ENCODE data around the gene LGR4.

LGR4 gene

DNA sequence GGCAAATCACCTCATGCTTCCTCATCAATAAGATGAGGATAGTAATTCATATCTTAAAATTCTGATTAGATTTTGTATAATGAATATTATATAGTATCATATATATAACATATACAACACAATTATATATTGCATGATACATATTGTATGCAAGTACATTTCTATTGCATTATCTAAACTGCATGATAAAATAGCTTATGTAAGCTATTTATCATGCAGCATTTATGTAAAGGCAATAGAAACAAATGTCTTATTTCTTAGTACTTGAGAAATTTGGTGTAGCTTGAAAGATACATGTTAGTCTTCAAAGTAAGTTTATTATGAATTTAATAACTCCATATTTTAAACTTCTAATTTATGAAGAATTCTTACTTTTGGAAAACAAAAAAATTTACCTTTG, 28.5 kb upstream of the LGR4 start:
- DNase-seq: no peak
- Mint-ChIP-seq H3K36me3 (ENCODE audit: low read depth) (peaks cover 69% of the 10 kb centered on the region), H3K9me3 (no peaks in the 10 kb centered on the region), H3K4me1 (ENCODE audit: low read depth) (peaks cover 54% of the 10 kb centered on the region), H3K27ac (no peak overlapping the region), H3K4me3 (no peak overlapping the region), H3K27me3 (no peaks in the 10 kb centered on the region)

DNA sequence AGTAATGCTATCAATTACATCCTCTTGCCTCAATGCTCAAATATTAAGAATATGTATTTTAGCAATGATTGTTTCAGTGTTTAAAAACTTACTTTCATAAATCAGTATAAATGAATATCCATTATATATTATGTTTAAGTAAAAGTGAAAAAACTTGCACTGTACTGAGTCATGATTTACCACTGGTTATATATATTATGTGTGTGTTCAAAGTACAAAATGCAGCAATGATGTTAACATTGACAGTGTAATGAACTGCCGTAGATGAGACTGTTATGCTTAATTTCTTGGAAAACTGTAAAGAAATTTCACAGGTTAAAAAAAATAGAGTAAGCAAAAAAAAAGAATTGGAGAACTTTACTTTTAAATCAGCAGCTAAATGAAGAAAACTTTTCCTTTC, 25.3 kb upstream of the LGR4 start:
- no peaks in the 10 kb centered on the region for H3K27me3 Mint-ChIP-seq
- no peak for DNase-seq
- no peaks in the 10 kb centered on the region for H3K9me3 Mint-ChIP-seq
- no peak overlapping the region for H3K27ac Mint-ChIP-seq
- H3K36me3 Mint-ChIP-seq (ENCODE audit: low read depth): peaks cover 82% of the 10 kb centered on the region
- no peak overlapping the region for H3K4me3 Mint-ChIP-seq
- peaks cover 33% of the 10 kb centered on the region for H3K4me1 Mint-ChIP-seq (ENCODE audit: low read depth)

DNA sequence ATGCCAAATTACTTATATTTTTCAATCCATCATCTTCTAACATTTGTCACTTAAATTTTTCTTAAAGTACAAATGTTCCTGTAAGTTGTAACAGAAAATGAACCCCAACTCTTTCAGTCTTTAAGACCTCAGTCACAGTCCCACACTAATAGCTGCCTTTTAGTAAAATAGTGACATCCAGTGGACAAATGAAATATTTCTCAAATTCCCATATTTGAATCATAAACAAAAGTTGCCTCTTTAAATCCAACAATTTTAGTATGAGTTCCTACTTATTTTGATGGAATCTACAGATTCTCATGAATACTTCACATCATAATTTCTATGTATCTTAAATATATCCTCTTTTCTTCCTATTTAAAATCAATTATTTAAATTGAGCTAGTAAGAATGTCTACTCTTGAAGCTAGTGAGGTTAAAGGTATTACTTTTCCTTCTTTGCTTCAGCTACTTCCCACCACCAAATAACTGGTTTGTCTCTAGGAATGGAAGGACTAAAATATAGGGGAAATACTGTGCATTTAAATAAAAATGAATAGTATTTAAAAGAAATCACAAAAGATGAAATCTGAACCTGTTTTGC, 24.8 kb upstream of the LGR4 start:
- H3K4me3 Mint-ChIP-seq: no peak overlapping the region
- H3K27me3 Mint-ChIP-seq: no peaks in the 10 kb centered on the region
- H3K36me3 Mint-ChIP-seq (ENCODE audit: low read depth): peaks cover 81% of the 10 kb centered on the region
- no peak overlapping the region for H3K27ac Mint-ChIP-seq
- H3K9me3 Mint-ChIP-seq: no peaks in the 10 kb centered on the region
- peaks cover 29% of the 10 kb centered on the region for H3K4me1 Mint-ChIP-seq (ENCODE audit: low read depth)
- DNase-seq: no peak

DNA sequence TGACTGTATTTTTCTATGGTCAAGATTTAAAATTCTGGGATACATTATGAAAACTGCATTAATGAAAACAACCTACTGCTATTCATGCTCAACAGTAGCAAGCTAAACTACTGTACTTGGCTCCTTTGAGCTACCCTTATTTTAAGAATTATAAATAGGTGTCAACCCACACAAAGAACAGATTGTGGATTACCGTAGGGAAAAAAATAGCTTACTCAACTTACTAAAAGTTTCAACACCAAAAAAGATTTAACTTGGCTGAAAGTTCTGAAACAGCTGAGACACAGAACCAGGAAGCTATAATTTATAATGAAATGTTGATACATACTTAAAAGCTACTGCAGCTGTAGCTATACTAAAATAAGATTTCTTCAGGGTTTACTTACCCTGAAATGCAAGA, 23.9 kb upstream of the LGR4 start:
- H3K4me1 Mint-ChIP-seq (ENCODE audit: low read depth): peaks cover 21% of the 10 kb centered on the region
- DNase-seq: no peak
- peaks cover 81% of the 10 kb centered on the region for H3K36me3 Mint-ChIP-seq (ENCODE audit: low read depth)

DNA sequence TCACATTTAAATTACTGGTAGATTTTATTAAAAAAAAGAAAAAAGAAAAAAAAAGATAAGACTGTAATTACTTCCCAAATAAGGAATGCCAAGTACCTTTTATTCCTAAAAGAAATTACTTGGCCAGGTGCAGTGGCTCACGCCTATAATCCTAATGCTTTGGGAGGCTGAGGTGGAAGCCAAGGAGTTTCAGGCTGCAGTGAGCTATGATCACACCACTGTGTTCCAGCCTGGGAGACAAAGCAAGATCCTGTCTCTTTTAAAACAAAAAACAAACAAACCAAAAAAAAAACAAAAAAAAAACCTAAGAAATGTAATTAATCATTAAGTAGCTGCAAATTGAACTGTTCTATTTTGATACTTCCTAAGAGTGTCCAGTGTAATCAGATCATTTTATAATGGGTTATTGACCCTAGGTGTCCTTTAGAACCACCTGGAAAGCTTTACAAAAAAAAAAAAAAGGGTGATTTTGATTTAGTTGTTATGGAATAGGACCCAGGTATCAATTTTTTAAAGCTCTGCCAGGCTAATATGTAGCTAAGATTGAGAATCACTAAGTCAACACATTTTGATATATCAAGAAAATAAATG, 23.2 kb upstream of the LGR4 start:
- Mint-ChIP-seq H3K36me3 (ENCODE audit: low read depth) (peaks cover 85% of the 10 kb centered on the region), H3K27me3 (no peaks in the 10 kb centered on the region), H3K4me3 (no peak overlapping the region), H3K9me3 (no peaks in the 10 kb centered on the region), H3K27ac (no peak overlapping the region), H3K4me1 (ENCODE audit: low read depth) (peaks cover 21% of the 10 kb centered on the region)
- no peak for DNase-seq

More for the DNA sequence above, 23.9 kb upstream of the LGR4 start:
- Mint-ChIP-seq H3K27me3 (no peaks in the 10 kb centered on the region), H3K27ac (no peak overlapping the region), H3K4me3 (no peak overlapping the region), H3K9me3 (no peaks in the 10 kb centered on the region)

DNA sequence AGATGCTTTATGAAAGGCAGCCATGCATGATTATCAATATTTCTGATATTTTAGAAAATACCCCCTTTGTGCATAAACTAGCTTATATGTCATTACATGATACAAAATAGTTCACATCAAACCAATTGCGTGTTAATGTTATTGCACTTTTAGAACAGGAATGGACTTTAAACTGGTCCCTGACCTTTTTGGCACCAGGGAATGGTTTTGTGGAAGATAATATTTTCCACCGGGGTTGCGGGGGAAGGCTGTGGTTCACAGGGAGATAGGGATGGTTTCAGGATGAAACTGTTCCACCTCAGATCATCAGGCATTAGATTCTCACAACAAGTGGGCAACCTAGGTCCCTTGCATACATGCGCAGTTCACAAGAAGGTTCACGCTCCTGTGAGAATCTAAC, 16.5 kb upstream of the LGR4 start:
- Mint-ChIP-seq H3K9me3 (no peaks in the 10 kb centered on the region), H3K4me3 (no peak overlapping the region), H3K36me3 (ENCODE audit: low read depth) (peaks cover 45% of the 10 kb centered on the region), H3K4me1 (ENCODE audit: low read depth) (no peaks in the 10 kb centered on the region), H3K27ac (no peak overlapping the region), H3K27me3 (no peaks in the 10 kb centered on the region)
- no peak for DNase-seq

DNA sequence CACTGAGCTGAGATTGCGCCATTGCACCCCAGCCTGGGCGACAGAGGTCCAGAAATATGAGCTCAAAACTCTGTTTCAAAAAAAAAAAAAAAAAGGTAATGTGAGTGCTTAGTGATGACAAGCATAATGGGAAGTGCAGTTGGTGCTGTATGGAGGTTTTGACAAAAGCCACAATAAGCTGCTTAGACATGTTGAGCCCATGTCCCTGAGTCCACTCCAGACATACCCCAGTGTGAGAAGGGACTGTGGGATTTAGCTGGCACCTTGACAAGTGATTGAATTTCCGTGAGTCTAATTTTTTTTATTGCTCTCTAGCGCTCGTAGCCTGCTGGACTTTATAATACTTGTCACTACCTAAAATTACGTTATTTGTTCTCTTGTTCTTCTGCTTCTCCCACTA, 15.1 kb upstream of the LGR4 start:
- Mint-ChIP-seq H3K4me3 (no peak overlapping the region), H3K36me3 (ENCODE audit: low read depth) (peaks cover 35% of the 10 kb centered on the region), H3K27me3 (no peaks in the 10 kb centered on the region), H3K4me1 (ENCODE audit: low read depth) (no peaks in the 10 kb centered on the region), H3K9me3 (no peaks in the 10 kb centered on the region), H3K27ac (no peak overlapping the region)
- no peak for DNase-seq

DNA sequence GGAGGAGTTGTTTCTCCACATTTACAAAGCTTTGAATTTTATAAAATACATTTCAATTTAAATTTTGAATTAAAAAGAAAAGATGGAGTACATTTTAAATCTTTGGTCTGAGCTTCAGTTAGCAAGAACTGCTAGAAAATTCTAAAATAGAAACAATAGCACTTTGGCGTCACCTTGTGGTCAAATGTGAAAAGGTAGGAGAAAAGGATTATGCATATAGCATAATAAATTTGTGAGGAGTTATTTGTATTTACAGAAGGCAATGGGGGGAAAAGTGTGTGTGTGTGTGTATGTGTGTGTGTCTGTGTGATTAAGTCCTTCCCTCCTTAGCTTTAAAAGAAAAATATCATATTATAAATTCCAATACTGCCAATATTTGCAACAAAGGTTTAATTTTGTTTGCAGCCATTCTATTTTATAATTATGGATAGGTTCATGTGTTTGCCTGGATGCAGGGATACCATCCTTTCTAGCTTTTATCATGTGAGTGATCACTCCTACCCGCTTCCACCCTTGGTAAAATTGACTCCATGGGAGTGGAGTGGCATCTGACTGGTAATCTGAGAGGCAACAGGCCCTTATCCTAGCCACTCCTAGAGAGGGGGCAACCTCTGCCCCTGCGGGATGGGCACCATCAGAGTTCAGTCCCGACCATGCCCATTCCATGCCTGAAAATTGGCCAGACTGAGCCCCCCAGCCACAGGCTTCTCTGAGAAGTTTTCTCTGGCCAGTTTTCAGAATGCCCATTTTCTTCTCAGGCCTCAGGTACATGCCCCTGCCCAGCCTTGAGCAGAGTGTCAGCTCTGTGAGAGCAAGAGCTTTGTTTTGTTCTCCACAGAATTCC, 13.6 kb upstream of the LGR4 start:
- no peaks in the 10 kb centered on the region for H3K9me3 Mint-ChIP-seq
- H3K36me3 Mint-ChIP-seq (ENCODE audit: low read depth): peaks cover 21% of the 10 kb centered on the region
- H3K4me3 Mint-ChIP-seq: no peak overlapping the region
- no peak for DNase-seq
- no peak overlapping the region for H3K27ac Mint-ChIP-seq
- H3K27me3 Mint-ChIP-seq: no peaks in the 10 kb centered on the region
- H3K4me1 Mint-ChIP-seq (ENCODE audit: low read depth): no peaks in the 10 kb centered on the region

DNA sequence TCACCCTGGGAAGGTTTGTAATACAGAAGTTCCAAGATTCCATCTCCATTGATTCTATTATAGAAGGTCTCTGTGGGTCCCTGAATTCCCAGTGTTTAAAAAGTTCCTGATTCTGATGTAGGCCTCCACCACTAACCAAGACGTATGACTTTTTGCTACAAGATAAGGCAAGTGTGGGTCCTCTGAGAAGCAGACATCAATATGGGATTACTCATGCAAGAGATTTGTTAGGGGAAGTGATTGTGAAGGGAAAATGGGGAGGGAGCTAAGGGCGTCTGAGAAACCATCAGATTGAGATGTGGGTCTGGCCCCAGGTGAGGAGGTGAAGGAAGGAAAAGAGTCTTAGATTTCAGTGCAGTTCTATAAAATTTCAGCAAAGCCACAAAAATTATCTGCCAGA, 10.2 kb upstream of the LGR4 start:
- Mint-ChIP-seq H3K4me3 (no peak overlapping the region), H3K27ac (no peak overlapping the region), H3K4me1 (ENCODE audit: low read depth) (no peaks in the 10 kb centered on the region), H3K36me3 (ENCODE audit: low read depth) (no peaks in the 10 kb centered on the region), H3K9me3 (no peaks in the 10 kb centered on the region), H3K27me3 (no peaks in the 10 kb centered on the region)
- DNase-seq: no peak

DNA sequence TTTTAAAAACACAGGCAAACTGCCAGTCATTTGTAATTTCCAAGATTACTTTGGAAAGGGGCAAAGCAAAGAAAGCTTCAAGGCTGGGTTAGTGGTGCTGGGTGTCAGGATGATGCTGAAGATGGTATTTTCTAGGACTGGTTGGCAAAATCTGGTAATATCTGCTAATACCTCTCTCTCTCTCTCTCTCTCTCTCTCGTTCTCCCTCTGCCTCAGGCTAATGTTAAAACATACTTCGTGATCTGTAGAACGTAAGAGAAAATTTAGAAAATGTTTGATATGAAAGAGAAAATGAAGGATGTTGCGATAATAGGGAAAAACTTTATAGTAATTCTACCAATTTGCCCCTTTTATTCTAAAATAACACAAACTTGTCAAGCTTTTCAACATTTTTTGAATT, 9.4 kb upstream of the LGR4 start:
- no peaks in the 10 kb centered on the region for H3K9me3 Mint-ChIP-seq
- H3K27ac Mint-ChIP-seq: no peak overlapping the region
- no peaks in the 10 kb centered on the region for H3K36me3 Mint-ChIP-seq (ENCODE audit: low read depth)
- H3K4me3 Mint-ChIP-seq: no peak overlapping the region
- DNase-seq: no peak
- H3K27me3 Mint-ChIP-seq: no peaks in the 10 kb centered on the region
- H3K4me1 Mint-ChIP-seq (ENCODE audit: low read depth): no peaks in the 10 kb centered on the region

DNA sequence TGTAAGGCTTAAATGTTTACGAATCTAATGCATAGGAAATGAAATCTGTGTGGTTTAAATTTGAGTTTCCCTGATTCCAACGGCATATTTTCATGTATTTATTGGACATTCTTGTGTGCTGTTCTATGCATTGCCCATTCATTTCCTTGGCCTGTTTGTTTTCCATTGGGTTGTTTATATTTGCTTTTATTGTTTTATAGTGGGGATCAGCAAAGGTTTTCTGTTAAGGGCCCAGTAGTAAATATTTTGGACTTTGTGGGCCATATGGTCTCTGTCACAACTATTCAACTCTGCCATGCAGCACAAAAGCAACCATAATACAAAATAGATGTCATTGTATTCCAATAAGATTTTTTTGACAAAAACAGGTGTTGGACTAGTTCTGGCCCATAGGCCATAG, 5.2 kb upstream of the LGR4 start:
- Mint-ChIP-seq H3K27me3 (peaks cover 8% of the 10 kb centered on the region), H3K4me1 (ENCODE audit: low read depth) (peaks cover 4% of the 10 kb centered on the region), H3K27ac (no peak overlapping the region), H3K36me3 (ENCODE audit: low read depth) (no peaks in the 10 kb centered on the region), H3K9me3 (no peaks in the 10 kb centered on the region), H3K4me3 (no peak overlapping the region)
- no peak for DNase-seq

DNA sequence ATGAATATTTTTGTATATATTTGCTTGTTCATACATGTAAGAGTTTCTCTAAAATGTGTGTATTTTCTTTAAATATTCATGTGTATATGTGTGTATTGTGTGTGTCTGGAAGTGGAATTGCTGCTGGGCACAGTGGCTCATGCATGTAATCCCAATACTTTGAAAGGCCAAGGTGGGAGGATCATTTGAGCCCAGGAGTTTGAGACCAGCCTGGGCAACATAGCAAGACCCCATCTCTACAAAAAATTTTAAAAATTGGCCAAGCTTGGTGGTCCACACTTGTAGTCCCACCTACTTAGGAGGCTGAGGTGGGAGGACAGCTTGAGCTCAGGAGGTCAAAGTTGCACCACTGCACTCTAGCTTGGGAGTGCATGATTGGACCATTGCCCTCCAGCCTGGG, 4.7 kb upstream of the LGR4 start:
- Mint-ChIP-seq H3K4me3 (no peak overlapping the region), H3K27ac (no peak overlapping the region), H3K27me3 (peaks cover 12% of the 10 kb centered on the region), H3K4me1 (ENCODE audit: low read depth) (peaks cover 8% of the 10 kb centered on the region), H3K36me3 (ENCODE audit: low read depth) (peaks cover 3% of the 10 kb centered on the region), H3K9me3 (no peaks in the 10 kb centered on the region)
- no peak for DNase-seq

DNA sequence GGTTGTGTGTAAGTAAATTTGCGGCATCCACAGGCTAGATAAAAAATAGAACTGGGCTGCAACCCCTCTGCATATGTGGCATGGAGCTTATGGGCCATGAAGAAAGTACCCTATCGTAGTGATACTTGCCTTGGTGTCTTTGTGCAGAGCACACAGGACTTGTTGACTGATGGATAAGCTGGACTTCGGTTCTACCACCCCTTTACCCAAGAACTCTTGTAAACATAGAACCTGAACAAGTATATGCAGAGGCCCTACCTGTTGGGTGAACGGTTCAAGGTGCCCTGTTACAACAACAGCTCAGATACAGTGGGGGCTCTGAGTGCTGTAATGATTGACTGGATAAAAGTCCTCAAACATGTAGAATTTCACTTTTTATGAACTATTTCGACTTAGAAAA, 3.0 kb upstream of the LGR4 start:
- H3K27ac Mint-ChIP-seq: no peak overlapping the region
- H3K27me3 Mint-ChIP-seq: peaks cover 22% of the 10 kb centered on the region
- DNase-seq: no peak
- H3K9me3 Mint-ChIP-seq: no peaks in the 10 kb centered on the region
- peaks cover 16% of the 10 kb centered on the region for H3K4me1 Mint-ChIP-seq (ENCODE audit: low read depth)
- no peak overlapping the region for H3K4me3 Mint-ChIP-seq
- peaks cover 3% of the 10 kb centered on the region for H3K36me3 Mint-ChIP-seq (ENCODE audit: low read depth)

DNA sequence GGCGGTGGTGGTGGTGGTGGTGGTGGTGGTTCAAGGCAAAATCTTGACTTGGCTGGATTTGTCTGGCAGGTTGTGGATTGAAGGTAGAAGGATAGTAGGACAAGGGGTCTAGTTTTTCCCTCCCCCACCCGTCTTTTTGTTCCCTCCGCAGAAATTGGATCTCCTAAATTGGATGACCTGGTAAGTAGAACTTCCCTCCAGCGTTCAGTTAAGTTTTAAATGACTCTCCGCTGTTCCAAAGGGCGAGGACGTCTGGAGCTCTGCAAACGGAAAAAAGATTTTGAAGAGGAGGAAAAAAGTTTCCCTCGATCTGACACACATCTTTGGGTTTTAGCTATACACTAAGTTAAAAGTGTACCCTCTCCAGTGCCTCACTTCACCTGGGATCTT, 422 bp upstream of the LGR4 start:
- Mint-ChIP-seq H3K27ac (no peak overlapping the region), H3K4me3 (peak overlapping the region; percentile 84), H3K9me3 (no peaks in the 10 kb centered on the region), H3K36me3 (ENCODE audit: low read depth) (peaks cover 3% of the 10 kb centered on the region), H3K4me1 (ENCODE audit: low read depth) (peaks cover 18% of the 10 kb centered on the region), H3K27me3 (peaks cover 43% of the 10 kb centered on the region)
- DNase-seq: no peak

Measured in activated T-cell treated with anti-CD3 and anti-CD28 coated beads, Interleukin-2, amount 50 U/mL, for 24 hours (primary cell).